ENCODE data around the gene DEPDC4.
"Not testable (repeated sequence)": the region's sequence is repeated elsewhere in the genome, so short reads cannot be mapped to it uniquely, and the experiment has no call there.

The DEPDC4 gene

DNA sequence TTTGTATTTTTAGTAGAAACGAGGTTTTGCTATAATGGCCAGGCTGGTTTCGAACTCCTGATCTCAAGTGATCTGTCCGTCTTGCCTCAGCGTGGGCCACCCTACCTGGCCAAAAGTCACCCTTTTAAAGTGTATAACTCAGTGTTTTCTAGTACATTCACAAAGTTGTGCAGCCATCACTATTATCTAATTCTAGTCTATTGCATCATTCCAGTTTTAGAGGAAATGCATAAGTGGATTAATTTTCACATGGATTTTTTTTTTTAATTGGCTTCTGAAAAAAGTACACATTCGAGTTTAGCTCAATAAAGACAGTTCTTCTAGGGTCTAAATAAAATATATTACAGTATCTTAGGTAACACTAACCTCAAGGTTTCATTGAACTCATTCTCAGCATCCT, 3.7 kb downstream of the DEPDC4 start:
- DNase-seq, result no peak

GRCh38 chr12:100258127-100258526, 8.8 kb downstream of the DEPDC4 start:
- no peak for DNase-seq

DNA sequence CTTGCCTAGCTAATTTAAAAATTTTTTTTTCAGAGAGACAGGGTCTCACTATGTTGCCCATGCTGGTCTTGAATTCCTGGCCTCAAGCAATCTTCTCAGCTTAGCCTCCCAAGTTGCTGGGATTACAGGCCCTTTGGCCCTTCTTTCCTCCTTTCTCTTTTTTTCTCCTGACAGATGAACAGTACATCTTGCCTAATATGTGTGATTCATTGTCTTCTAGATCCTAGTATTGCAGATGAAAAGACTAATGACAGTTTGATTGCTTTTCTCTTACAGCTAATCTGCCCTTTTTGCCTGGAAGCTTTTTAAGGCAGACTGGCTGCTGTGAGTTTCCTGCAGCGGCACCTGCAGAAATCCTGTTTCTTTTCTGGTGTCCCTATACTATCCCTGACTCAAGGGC, 12.0 kb downstream of the DEPDC4 start:
- DNase-seq, result no peak

- DNase-seq, result no peak
These were observed 13.4 kb downstream of the DEPDC4 start for GRCh38 chr12:100253437-100253836.

DNA sequence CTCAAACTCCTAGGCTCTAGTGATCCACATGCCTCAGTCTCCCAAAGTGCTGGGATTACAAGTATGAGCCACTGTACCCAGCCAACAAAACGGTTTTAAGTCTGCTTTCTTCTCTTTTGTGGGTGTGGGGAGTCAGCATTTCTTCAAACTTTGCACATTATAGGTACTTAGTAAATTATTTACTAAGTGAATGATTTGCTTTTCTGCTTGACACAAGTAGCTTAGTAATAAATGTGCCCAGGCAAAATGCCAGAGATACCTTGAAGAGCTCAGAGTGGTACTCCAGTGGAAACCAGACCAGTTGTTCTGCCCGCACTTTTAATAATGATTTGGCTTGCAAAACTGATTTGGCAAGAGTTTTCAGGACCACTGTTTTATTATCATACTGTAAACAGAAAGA, 15.0 kb downstream of the DEPDC4 start:
- DNase-seq, result no peak

- no peak for DNase-seq
These were observed 16.9 kb downstream of the DEPDC4 start for GRCh38 chr12:100249941-100250340.

DNA sequence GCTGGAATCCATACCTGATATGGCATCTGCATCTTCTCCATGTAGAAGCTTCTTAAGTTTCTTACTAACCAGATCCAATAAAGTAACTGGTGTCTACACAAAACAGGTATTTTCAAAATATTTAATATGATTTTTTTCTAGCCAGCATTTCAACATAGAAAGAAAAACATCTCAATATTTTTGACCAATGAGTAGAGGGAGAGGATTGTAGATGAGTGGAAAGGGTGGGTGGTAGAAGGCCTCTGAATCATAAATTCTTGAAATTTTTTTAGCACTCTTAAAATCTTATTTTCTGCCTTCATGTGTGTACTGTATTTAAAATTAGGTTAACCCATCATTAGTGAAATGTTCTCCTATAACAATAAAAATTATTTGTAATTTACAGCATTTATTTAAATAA, 18.0 kb downstream of the DEPDC4 start:
- DNase-seq, result no peak

- no peak for DNase-seq
These were observed 19.1 kb downstream of the DEPDC4 start for GRCh38 chr12:100247765-100248164.

GRCh38 chr12:100243137-100243536, 23.7 kb downstream of the DEPDC4 start:
- DNase-seq, result no peak

GRCh38 chr12:100239589-100239988, 27.3 kb downstream of the DEPDC4 start:
- DNase-seq, result no peak

DNA sequence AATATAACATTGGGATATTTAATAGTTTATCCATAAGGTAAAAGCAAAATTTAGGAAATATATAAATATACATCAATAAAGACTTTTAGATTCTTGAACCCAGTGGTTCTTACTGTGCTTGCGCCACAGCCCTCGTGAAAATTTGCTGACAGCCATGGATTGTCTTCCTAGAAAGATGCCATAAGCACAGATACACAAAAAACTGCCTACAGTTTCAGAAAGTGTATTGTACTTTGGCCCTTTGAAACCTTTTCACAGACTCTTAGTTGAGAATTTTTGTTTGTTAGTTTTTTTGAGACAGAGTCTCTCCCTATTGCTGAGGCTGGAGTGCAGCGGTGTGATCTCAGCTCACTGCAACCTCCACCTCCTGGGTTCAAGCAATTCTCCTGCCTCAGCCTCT, 28.1 kb downstream of the DEPDC4 start:
- DNase-seq, result no peak

DNA sequence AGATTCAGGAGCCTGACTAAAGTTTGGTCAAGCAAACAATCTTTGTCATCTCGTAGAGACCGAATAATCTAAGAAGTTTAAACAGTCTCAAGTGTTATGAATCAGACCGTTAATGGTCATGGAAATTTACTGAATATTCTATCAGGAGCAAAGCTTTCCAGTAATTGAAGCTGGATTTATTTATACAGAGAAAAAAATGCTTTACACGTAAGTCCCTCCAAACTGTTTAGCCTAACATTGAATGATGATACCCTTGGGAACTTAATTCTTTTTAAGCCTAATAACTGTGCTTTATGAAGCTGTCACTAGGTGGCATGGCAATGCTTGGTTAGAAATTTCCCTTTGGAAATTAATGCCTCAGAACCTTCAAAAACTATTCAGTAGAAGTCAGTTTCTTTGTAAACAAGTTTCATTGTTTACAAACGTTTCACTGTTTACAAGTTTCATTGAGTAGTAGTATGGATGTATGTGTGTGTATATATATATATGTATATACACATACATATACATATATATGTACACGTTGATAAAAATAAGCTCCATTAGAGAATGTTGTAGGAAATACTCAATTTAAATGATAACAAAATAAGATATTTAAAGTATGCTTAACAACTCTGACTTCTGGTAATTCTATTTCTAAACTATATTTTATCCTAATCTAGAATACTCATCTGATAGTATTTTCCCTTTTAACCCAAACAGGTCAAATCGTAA, 32.1 kb downstream of the DEPDC4 start:
- DNase-seq, result no peak

DNA sequence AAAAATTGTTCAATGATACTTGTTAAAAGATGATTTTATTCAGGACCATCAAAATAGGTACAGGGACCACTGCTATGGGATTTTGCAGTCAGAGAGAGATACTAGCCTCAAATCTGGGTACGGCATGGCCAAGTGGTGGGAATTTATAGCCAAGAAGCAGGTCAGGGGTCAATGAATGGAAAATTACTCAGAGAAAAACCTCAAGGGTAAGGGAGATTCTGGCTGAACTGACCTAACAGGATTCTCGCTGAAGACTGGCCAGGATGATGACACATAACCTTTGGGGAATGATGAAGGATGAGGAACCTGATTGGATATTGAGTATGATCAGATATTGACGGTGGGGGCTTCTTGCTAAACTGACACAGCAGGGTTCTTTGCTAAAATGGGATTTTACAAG, 32.7 kb downstream of the DEPDC4 start:
- DNase-seq, result no peak

- DNase-seq, result not testable (repeated sequence)
These were observed 35.0 kb downstream of the DEPDC4 start for GRCh38 chr12:100231873-100232272.

- no peak for DNase-seq
These were observed 37.0 kb downstream of the DEPDC4 start for GRCh38 chr12:100229876-100230275.

DNA sequence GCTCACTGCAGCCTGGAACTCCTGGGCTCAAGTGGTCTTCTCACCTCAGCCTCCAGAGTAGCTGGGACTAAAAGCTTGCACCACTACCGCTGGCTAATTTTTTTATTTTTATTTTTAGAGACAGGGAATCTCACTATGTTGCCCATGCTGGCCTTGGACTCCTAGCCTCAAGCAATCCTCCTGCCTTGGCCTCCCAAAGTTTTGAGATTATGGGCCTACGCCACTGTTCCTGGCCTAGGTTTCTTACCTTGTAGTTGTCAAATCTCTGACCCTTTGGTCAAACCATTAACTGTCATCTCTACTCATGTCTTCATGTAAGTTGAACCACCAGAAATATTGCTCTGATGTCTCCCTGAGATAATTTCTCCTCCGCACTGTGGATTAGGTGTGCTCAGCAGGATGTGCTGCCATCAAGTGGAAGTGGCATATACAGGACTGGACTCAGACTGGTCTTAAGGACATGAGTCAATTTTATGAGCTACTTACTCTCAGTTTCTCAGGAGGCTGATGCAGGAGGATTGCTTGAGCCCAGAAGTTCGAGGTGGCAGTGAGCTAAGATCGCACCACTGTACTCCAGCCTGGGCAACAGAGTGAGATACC, 37.7 kb downstream of the DEPDC4 start:
- DNase-seq, result no peak

DNA sequence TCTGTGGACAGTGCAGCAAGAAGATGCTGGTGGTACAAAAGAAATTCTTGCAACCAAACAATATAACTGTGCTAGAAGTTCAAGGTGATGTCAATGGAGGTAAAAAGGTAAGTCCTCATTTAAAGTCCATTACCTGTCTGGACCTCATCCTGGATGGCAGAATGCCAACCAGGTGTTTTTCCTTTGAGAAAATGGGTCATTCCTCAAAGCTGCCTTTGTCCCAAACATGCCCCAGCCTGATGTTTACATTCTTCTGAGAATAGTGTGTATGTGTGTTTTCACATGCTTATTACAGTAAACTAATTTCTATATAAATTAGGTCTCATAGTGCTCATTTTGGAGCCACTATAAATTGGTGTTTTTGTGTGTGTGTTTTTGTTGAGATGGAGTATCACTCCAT, 41.4 kb downstream of the DEPDC4 start:
- DNase-seq, result no peak

GRCh38 chr12:100222173-100222572, 44.7 kb downstream of the DEPDC4 start:
- DNase-seq, result not testable (repeated sequence)

DNA sequence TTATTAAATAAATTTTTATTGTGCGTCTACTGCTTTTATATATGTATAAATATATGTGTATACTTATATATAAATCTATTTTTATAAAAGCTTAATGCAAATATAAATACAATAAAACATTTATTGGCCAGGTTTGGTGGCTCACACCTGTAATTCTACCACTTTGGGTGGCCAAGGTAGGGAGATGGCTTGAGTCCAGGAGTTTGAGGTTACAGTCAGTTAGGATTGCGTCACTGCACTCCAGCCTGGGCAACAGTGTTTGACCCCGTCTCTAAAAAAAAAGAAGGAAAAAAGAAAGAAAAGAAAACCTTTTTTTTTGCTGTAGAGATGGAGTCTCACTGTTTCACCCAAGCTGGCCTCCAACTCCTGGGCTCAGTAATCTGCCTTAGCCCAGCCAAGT, 45.4 kb downstream of the DEPDC4 start:
- DNase-seq, result no peak

DNA sequence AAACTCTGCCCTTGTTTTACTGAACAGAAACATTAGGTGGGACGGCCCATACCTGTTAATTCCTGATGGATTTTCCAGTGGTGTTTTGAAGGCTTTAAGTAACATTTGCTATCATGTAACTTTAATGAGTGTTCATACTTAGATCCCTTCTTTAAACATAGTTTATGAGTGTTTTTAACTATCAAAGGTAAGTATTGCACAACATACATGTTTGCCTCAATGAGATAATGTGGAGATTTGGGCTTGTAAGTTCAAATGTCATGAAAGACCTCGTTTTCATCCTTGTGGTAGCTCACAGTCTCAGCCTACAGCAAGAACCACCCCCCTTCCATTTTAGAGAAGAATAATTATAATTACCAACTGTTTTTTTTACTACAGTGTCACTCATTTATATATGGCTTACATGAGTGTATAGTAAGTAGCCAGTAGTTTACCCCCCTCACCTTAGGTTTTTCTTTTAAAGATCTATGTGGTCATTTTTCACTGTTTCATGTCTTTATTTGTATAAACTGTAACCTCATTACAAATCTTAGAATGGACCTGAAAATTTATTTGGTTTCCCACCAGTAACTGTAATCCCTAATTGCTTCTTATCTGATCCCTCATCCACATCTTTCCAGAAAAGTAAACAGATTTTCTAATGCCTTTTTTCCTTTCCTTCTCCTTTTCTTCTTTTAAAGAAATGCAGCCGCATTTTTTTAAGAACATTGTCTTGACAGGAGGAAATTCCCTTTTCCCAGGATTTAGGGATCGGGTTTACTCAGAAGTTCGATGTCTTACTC, 47.4 kb downstream of the DEPDC4 start:
- no peak for DNase-seq

- DNase-seq, result no peak
These were observed 50.5 kb downstream of the DEPDC4 start for GRCh38 chr12:100216337-100216736.

DNA sequence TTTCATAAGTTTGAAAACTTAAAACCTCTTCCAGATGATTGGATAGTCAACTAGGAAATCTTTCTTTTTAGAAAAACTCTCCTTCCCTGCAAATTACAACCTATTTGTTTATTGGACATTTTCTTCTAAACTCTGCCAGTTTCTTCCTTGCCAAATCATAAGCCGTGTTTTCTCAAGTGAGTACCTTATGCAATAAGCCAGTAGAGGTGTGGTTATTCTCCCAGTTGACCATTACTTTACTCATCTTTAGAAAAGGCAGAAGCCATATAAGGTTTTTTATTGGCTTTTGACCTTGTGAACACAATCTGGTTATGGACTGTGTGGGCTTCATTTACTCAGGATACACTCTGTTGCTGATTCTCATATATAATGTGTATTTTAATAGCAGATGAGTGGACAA, 51.7 kb downstream of the DEPDC4 start:
- no peak for DNase-seq

DNA sequence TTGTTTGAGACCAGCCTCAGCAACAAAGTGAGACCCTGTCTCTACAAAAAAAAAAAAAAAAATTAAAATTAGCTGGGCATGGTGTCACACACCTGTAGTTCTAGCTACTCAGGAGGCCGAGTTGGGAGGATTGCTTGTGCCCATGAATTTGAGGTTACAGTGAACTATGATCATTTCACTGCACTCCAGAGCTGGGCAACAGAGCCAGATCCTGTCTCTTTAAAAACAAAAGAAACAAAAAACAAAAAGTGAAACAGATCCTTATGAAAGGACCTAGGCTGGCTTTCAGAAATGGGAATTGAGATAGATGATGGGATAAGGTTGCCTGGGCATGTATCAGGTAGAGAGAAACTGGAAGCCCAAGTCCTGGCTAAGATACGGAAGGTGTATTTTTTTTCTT, 52.4 kb downstream of the DEPDC4 start:
- no peak for DNase-seq
